Osteocyte (in vitro differentiated cells): ENCODE results near the gene SGMS2. TPM values are rescaled to one million over a fixed set of nuclear protein-coding genes. Genes with fewer than 3 reads are reported as not detected.

Experiments
- DNase-seq: peaks from one replicate; pipeline ENCODE4 v3.0.0; 2021; ENCODE audit warnings: mixed read lengths; ENCODE audit not compliant: unreplicated experiment; ENCODE audit errors: extremely low spot score
- H3K27ac Mint-ChIP-seq: one replicate; pipeline ENCODE4 v1.8.0; 2021; ENCODE audit warnings: mild to moderate bottlenecking, mixed read lengths; ENCODE audit not compliant: unreplicated experiment
- H3K27me3 Mint-ChIP-seq: one replicate; pipeline ENCODE4 v1.8.0; 2021; ENCODE audit warnings: mixed read lengths; ENCODE audit not compliant: unreplicated experiment
- H3K36me3 Mint-ChIP-seq: one replicate; pipeline ENCODE4 v1.8.0; 2021; ENCODE audit warnings: mixed read lengths; ENCODE audit not compliant: unreplicated experiment
- H3K4me1 Mint-ChIP-seq: one replicate; pipeline ENCODE4 v1.8.0; 2021; ENCODE audit warnings: mixed read lengths; ENCODE audit not compliant: unreplicated experiment
- H3K4me3 Mint-ChIP-seq: one replicate; pipeline ENCODE4 v1.8.0; 2021; ENCODE audit warnings: mild to moderate bottlenecking, moderate library complexity, mixed read lengths; ENCODE audit not compliant: unreplicated experiment
- H3K9me3 Mint-ChIP-seq: one replicate; pipeline ENCODE4 v1.8.0; 2021; ENCODE audit warnings: mixed read lengths; ENCODE audit not compliant: unreplicated experiment
- CTCF ChIP-seq: fragments of 200-600 bp; sonication (generic); IDR thresholded peaks from 2 replicates; pipeline ENCODE4 v1.5.0; 2021; ENCODE audit warnings: antibody characterized with exemption, mild to moderate bottlenecking, moderate library complexity
- total RNA-seq: library from RNA; stranded (reverse); gene quantifications from 2 replicates; pipeline ENCODE4 v1.2.1, GENCODE V29; 2021

Gene SGMS2
- total RNA-seq, 1 donor from 2014 or later: 15.6 TPM

- no peak overlapping the region for H3K27ac Mint-ChIP-seq
- H3K9me3 Mint-ChIP-seq: peaks cover 5% of the 10 kb centered on the region
Observed at GRCh38 chr4:107877361-107877760, 52.6 kb downstream of the SGMS2 start.

GRCh38 chr4:107885865-107886264 lies 61.1 kb downstream of the SGMS2 start:
- no peak for TF ChIP-seq CTCF
- no peak for DNase-seq
- no peaks in the 10 kb centered on the region for H3K27me3 Mint-ChIP-seq
- H3K4me3 Mint-ChIP-seq: no peak overlapping the region
- H3K36me3 Mint-ChIP-seq: peaks cover 5% of the 10 kb centered on the region
- H3K27ac Mint-ChIP-seq: no peak overlapping the region
- H3K4me1 Mint-ChIP-seq: no peaks in the 10 kb centered on the region
- H3K9me3 Mint-ChIP-seq: peaks cover 8% of the 10 kb centered on the region

More at GRCh38 chr4:107877361-107877760, 52.6 kb downstream of the SGMS2 start:
- Mint-ChIP-seq H3K4me1 (no peaks in the 10 kb centered on the region), H3K36me3 (peaks cover 7% of the 10 kb centered on the region), H3K27me3 (no peaks in the 10 kb centered on the region), H3K4me3 (no peak overlapping the region)
- DNase-seq: no peak
- no peak for TF ChIP-seq CTCF

- no peak overlapping the region for H3K4me3 Mint-ChIP-seq
- no peak for TF ChIP-seq CTCF
- H3K4me1 Mint-ChIP-seq: no peaks in the 10 kb centered on the region
- H3K36me3 Mint-ChIP-seq: peaks cover 1% of the 10 kb centered on the region
- H3K9me3 Mint-ChIP-seq: peaks cover 3% of the 10 kb centered on the region
- H3K27me3 Mint-ChIP-seq: no peaks in the 10 kb centered on the region
- H3K27ac Mint-ChIP-seq: no peak overlapping the region
- DNase-seq: no peak
Observed at GRCh38 chr4:107888237-107888636, 63.5 kb downstream of the SGMS2 start.

- no peak overlapping the region for H3K4me3 Mint-ChIP-seq
- H3K9me3 Mint-ChIP-seq: peaks cover 3% of the 10 kb centered on the region
- peaks cover 1% of the 10 kb centered on the region for H3K36me3 Mint-ChIP-seq
- DNase-seq: no peak
- TF ChIP-seq CTCF: no peak
- no peak overlapping the region for H3K27ac Mint-ChIP-seq
- H3K27me3 Mint-ChIP-seq: no peaks in the 10 kb centered on the region
- H3K4me1 Mint-ChIP-seq: peaks cover 13% of the 10 kb centered on the region
Observed at GRCh38 chr4:107890779-107891178, 66.0 kb downstream of the SGMS2 start.

- Mint-ChIP-seq H3K36me3 (peaks cover 1% of the 10 kb centered on the region), H3K27ac (no peak overlapping the region), H3K4me1 (peaks cover 18% of the 10 kb centered on the region), H3K4me3 (no peak overlapping the region), H3K27me3 (no peaks in the 10 kb centered on the region), H3K9me3 (peaks cover 3% of the 10 kb centered on the region)
- no peak for TF ChIP-seq CTCF
- DNase-seq: no peak
Observed at GRCh38 chr4:107891299-107891698, 66.6 kb downstream of the SGMS2 start.
